Coronary artery (tissue), 2 donors: ENCODE data around the gene IGSF8.

Source experiments
- DNase-seq: peaks from one replicate; pipeline ENCODE4 v3.0.0-alpha.2; 2017; ENCODE audit warnings: low spot score
- H3K27ac ChIP-seq, 2 donors: fragments of 200-600 bp; sonication (generic); one replicate each; pipeline ENCODE4 v1.5.1; 2016 to 2019
- H3K4me3 ChIP-seq: fragments of 200-600 bp; sonication (generic); 2 replicates; pipeline ENCODE4 v1.5.1; 2016; ENCODE audit warnings: mild to moderate bottlenecking, moderate library complexity
- TF ChIP-seq, protein P1 (sequence below): fragments of 200-600 bp; sonication (generic); IDR thresholded peaks from one replicate; pipeline ENCODE4 v1.5.1; 2019; ENCODE audit warnings: antibody characterized with exemption

Gene IGSF8

DNA sequence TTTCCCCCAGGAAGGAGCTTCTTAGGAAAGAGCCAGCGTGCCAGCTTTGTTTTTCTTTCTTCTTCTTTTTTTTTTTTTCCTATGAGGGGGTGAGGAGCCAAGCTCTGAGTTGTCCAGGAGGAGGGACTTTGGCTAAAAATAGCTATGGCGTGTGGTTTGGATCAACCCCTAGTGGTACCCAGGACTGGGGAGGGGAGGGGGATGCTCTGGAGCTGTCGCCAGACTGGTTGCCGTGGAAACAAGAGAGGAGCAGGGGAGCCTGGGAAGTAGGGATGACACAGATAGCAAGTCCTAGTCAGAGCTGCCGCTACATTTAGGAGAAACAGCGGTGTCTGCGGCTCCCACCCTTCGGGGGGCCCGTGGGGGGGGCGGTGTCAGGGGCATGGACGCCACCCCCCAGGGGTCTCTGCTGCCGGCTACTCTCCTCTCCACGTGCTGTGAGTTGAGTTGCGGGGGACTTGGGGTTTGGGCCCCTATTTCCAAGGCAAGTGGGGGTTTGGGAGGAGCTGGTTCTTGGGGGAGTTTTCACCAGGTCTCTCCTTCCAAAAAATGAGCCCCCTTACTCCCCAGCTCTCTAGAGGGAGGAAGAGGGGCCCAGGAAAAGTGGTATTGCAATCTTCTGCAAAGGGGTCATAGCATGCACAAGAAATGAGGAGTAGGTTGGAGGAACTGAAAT is 17.0 kb downstream of the IGSF8 start, which contains the start of gene KCNJ9:
KCNJ9 (plus strand) TSS at position 278 of the 676 bp plus-strand sequence. CDS start 2,493 bp downstream, outside the sequence.
- H3K27ac ChIP-seq: no peak within 1 kb of the TSS
- TF ChIP-seq, protein P1, sequence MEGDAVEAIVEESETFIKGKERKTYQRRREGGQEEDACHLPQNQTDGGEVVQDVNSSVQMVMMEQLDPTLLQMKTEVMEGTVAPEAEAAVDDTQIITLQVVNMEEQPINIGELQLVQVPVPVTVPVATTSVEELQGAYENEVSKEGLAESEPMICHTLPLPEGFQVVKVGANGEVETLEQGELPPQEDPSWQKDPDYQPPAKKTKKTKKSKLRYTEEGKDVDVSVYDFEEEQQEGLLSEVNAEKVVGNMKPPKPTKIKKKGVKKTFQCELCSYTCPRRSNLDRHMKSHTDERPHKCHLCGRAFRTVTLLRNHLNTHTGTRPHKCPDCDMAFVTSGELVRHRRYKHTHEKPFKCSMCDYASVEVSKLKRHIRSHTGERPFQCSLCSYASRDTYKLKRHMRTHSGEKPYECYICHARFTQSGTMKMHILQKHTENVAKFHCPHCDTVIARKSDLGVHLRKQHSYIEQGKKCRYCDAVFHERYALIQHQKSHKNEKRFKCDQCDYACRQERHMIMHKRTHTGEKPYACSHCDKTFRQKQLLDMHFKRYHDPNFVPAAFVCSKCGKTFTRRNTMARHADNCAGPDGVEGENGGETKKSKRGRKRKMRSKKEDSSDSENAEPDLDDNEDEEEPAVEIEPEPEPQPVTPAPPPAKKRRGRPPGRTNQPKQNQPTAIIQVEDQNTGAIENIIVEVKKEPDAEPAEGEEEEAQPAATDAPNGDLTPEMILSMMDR: no peak
- DNase-seq: no peak
- H3K4me3 ChIP-seq: no peak within 1 kb of the TSS

DNA sequence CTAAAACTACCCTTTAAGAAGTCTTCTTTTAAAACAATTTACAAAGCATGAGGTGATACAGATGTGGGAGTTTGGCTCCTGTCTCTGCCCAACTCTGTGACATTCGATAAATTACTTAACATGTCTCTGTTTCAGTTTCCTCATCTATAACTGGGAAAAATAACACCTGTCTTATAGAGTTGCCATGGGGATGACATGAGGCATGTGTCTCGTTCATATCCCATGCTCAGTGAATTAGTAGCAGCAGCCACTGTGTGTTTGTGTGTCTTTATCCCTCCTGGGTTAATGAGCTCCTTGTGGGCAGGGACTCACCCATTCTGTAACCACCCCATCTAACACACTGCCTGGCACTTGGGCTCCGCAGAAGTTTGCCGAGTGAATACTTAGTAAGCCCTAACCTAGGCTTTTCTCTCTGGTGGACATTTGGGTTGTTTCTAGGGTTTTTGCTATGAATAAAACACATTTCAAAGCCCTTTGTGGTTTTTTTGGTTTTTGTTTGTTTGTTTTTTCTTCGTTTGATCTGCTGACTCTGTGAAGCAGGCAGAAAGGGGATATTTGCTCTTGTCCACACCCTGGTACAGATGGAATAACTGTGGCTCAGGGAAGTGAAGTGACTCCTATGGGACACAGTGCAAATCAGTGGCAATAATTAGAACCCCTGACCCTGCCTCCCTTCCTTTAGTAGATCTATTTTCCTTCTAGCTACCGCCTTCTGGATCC is 17.9 kb downstream of the IGSF8 start:
- Histone ChIP-seq H3K27ac (no peak overlapping the region), H3K4me3 (no peak overlapping the region)
- TF ChIP-seq, protein P1: no peak
- no peak for DNase-seq

DNA sequence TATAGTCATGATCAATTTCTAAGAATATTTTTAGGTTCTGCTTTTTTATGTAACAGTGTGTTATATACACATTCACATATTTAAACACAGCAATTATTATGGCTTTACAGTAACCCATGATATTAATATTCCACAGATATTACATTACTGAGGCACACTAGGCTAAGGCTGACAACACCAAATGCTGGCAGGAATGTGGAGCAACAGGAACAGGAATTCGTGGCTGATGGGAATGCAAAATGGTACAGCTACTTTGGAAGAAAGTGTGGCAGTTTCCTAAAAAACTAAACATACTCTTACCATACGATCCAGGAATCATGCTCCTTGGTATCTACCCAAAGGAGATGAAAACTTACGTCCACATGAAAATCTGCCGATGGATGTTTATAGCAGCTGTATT is 19.0 kb downstream of the IGSF8 start:
- Histone ChIP-seq H3K27ac (no peak overlapping the region), H3K4me3 (no peak overlapping the region)
- no peak for DNase-seq
- TF ChIP-seq, protein P1: no peak

DNA sequence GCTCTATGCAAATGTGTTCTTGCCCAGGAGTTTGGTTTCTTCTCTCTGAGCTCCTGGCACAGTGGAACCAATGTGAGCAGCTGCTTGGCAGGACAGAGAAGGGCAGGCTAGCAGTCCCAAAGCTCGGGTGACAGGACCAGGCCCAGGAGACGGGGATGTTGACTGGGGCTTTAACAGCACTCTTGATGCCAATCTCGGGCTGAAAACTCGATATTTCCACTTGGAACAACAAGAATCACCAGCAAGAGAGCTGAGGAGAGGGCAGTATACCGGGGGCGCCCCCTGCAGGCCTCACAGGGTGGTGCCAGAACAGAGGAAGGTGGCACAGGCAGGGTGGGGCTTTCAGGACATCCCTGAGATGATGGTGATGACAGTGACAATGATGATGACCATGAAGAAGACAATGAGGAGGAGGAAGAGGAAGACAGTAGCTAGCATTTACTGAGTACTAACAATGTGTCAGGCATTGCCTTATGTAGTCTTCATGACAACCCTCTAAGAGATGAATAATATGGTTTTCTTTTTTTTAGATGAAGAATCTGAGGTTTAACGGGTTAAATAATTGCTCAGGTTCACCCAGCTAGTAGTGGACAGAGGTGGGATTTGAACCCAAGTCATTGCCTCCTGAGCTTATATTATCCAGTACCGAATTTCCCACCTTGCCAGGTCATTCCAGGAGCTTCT is 19.8 kb downstream of the IGSF8 start:
- Histone ChIP-seq H3K27ac (no peak overlapping the region), H3K4me3 (no peak overlapping the region)
- DNase-seq: no peak
- TF ChIP-seq, protein P1: peak; percentile 39

DNA sequence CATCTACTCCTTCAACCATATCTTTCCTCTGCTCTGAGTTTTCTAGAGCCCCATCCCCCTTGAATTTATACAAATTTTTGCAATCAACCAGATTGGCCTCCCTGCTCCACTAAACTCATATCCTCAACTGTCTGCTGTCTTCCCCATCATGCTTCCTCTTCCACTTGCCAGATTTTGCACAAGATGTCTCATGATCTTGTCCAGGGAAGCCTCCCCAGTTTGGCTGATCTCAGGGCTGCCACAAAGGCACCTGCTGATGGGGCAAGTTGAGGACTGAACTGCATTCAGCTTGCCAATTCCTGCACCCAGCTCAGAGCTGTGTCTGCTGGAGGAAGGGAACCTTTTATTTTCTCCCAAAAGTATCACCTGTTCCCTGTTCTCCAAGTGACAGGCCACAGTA is 20.9 kb downstream of the IGSF8 start:
- H3K27ac ChIP-seq: no peak overlapping the region
- TF ChIP-seq, protein P1: no peak
- DNase-seq: no peak
- H3K4me3 ChIP-seq: no peak overlapping the region

DNA sequence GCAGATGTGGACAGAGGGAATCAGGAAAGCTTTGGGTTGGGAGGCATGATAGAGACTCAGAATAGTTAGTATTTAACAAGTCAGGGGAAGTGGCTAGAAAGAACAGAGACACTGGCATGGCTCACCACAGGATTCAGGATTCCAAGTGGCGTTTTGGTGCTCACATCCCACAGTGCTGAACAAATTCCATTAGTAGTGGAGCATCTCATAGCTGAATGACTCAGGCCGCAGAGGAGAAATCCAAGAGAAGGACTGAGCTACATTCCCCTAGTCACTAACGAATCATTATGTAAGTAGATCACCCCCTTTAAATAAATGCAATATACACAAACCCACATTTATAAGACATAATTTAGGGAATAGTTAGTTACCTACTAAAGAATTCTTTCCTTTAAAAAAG is 22.1 kb downstream of the IGSF8 start:
- TF ChIP-seq, protein P1: no peak
- no peak overlapping the region for H3K4me3 ChIP-seq
- DNase-seq: no peak
- no peak overlapping the region for H3K27ac ChIP-seq
